Heart left ventricle (tissue), 13 donors: Measurements from ENCODE around the gene RNF182.

Experiments
- CTCF ChIP-seq, 12 donors: fragments of 200-600 bp; sonication (generic) in 4 of 12; IDR thresholded peaks; one replicate each; pipeline versions ENCODE4 v1.5.0 to v1.8.0; 2018 to 2022; ENCODE audit warnings: antibody characterized with exemption in 12 of 12, mild to moderate bottlenecking in 5 of 12
- POLR2A ChIP-seq, 2 donors: fragments of 450-650 bp; IDR thresholded peaks; one replicate each; pipeline ENCODE4 v1.6.1; 2017; ENCODE audit warnings: antibody characterized with exemption in 2 of 2, mild to moderate bottlenecking in 2 of 2, moderate library complexity in 2 of 2
- donor health status: ischemic (EF 13 %, LVEDD 7.1; RV severe dilation, severe dysfunction).
- donor health status: DM: no; HTN: yes; CAD: no.
- donor health status: DM: no; HTN: no; CAD: no.
- donor health status: ischemic (EF 25% LVEDD 6.9; RV normal size, moderate dysfunction).
- donor health status: ischemic (EF 25% LVEDD 5.7; RV mildly dilated, moderate dysfunction).
- donor health status: ischemic (EF 35%, LVEDD 5.7; RV mildly dilated, moderate dysfunction).
- donor health status: nonischemic (EF 11% LVEDD 7.7; RV severe dilation, severe dysfunction).
- donor health status: DM: yes; HTN: yes; CAD: no.
- donor health status: PGD.
- donor health status: ischemic (EF 29% LVEDD 5.4; RV normal size, mild dysfunction).
- donor health status: nonischemic (EF 23%, LVEDD 6.1; RV moderate dilation, normal function).

- TF ChIP-seq POLR2A (IDR thresholded peaks at IDR 0.05), result no peak
- no peak for TF ChIP-seq CTCF (IDR thresholded peaks at IDR 0.05)
These were observed 46.6 kb downstream of the RNF182 start for GRCh38 chr6:13971303-13971702.
